K562 (cell line): ENCODE results near the gene MORF4L1. TPM values are rescaled to one million over a fixed set of nuclear protein-coding genes. Genes with fewer than 3 reads are reported as not detected.

Experiments used
- ARID3B ChIP-seq: fragments of 250-450 bp; sonication (Bioruptor Pico); IDR thresholded peaks from 2 replicates; pipeline ENCODE4 v1.4.0; 2020; ENCODE audit warnings: borderline replicate concordance
- DNMT1 ChIP-seq: fragments of 450-650 bp; IDR thresholded peaks from 2 replicates; pipeline ENCODE4 v1.6.1; 2016; ENCODE audit warnings: antibody characterized with exemption, mild to moderate bottlenecking
- FOSL1 ChIP-seq: fragments of 200-800 bp; sonication (Bioruptor generic); conservative IDR thresholded peaks from 2 replicates; pipeline ENCODE4 v1.6.1; 2016; ENCODE audit warnings: missing genetic modification characterization, missing compliant biosample characterization
- NCOA1 ChIP-seq: fragments of 450-650 bp; IDR thresholded peaks from 2 replicates; pipeline ENCODE4 v1.6.1; 2016; ENCODE audit warnings: low read depth
- NCOR1 ChIP-seq: fragments of 450-650 bp; IDR thresholded peaks from 2 replicates; pipeline ENCODE4 v1.6.1; 2016; ENCODE audit warnings: mild to moderate bottlenecking, moderate library complexity
- RBM22 ChIP-seq: fragments of 200-400 bp; formaldehyde crosslinking; IDR thresholded peaks from 2 replicates; pipeline ENCODE4 v1.6.1; 2018; ENCODE audit warnings: low read length, low read depth; ENCODE audit not compliant: poor library complexity, severe bottlenecking
- REST ChIP-seq, 2 experiments: fragments of 450-650 bp; formaldehyde crosslinking in 1 of 2; IDR thresholded peaks; 2 replicates each; pipeline versions ENCODE4 v1.4.0 to v1.6.1; 2014 to 2020; ENCODE audit warnings: mild to moderate bottlenecking in 2 of 2, borderline replicate concordance in 1 of 2, low read depth in 1 of 2
- TARDBP ChIP-seq: fragments of 450-650 bp; IDR thresholded peaks from 2 replicates; pipeline ENCODE4 v1.6.1; 2016
- ZC3H4 ChIP-seq: sonication (generic); formaldehyde crosslinking; IDR thresholded peaks from 2 replicates; pipeline ENCODE4 v1.9.0; 2021; ENCODE audit warnings: missing genetic modification reagents, borderline replicate concordance
- ZNF766 ChIP-seq: fragments of 200-800 bp; sonication (Bioruptor generic); conservative IDR thresholded peaks from 2 replicates; pipeline ENCODE4 v1.6.1; 2016; ENCODE audit warnings: missing genetic modification characterization, missing compliant biosample characterization
- polyA plus RNA-seq, 8 experiments: library from polyadenylated mRNA; depleted of rRNA in 4 of 8; stranded (reverse) in 5 of 8; unstranded in 3 of 8; fragments of >200 nt; fragmentation: Nextera tagmentation in 2 of 8; fragmentation: Illumina TruSeq in 1 of 8; extraction: Ambion mirVana in 2 of 8; extraction: Trizol in 1 of 8; gene quantifications; 2 replicates each; pipeline versions ENCODE4 v1.2.1 to v1.2.3, GENCODE V29; 2011 to 2014; ENCODE audit warnings: inconsistent platforms in 1 of 8, missing spikeins in 1 of 8
- total RNA-seq, 7 experiments: library from RNA; depleted of rRNA in 6 of 7; stranded (reverse); fragments of >200 nt in 6 of 7; fragmentation: Illumina TruSeq in 2 of 7; extraction: Trizol in 2 of 7; gene quantifications; 2 replicates each; pipeline versions ENCODE4 v1.2.1 to v1.2.3, GENCODE V29; 2011 to 2021; ENCODE audit warnings: low replicate concordance in 1 of 7
- TF ChIP-seq, protein P1 (sequence below): sonication (generic); formaldehyde crosslinking; IDR thresholded peaks from 2 replicates; pipeline ENCODE4 v1.8.0; 2022; ENCODE audit warnings: mild to moderate bottlenecking, missing genetic modification reagents
- TF ChIP-seq, protein P2 (sequence below): fragments of 450-650 bp; IDR thresholded peaks from 2 replicates; pipeline ENCODE4 v1.6.1; 2018; ENCODE audit not compliant: partially characterized antibody

The MORF4L1 gene
- total and polyA plus RNA-seq, 9 of the 15 experiments (the other 6 are each of a cell fraction or from before 2014, with no cell fraction given): 127 to 615 (median 281) TPM

GRCh38 chr15:78854833-78855372 lies 17.8 kb upstream of the MORF4L1 start (continued):
- TF ChIP-seq ARID3B (CRISPR knock-in tag): no peak
- no peak for TF ChIP-seq REST (IDR thresholded peaks at IDR 0.05; ENCODE audit: borderline replicate concordance)
- no peak for TF ChIP-seq REST (CRISPR knock-in tag; IDR thresholded peaks at IDR 0.05; ENCODE audit: low read depth)
- no peak for TF ChIP-seq RBM22
- no peak for TF ChIP-seq TARDBP
- TF ChIP-seq, protein P1, sequence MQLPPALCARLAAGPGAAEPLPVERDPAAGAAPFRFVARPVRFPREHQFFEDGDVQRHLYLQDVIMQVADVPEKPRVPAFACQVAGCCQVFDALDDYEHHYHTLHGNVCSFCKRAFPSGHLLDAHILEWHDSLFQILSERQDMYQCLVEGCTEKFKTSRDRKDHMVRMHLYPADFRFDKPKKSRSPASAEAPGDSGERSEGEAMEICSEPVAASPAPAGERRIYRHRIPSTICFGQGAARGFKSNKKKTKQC: no peak
- no peak for TF ChIP-seq DNMT1
- TF ChIP-seq, protein P2, sequence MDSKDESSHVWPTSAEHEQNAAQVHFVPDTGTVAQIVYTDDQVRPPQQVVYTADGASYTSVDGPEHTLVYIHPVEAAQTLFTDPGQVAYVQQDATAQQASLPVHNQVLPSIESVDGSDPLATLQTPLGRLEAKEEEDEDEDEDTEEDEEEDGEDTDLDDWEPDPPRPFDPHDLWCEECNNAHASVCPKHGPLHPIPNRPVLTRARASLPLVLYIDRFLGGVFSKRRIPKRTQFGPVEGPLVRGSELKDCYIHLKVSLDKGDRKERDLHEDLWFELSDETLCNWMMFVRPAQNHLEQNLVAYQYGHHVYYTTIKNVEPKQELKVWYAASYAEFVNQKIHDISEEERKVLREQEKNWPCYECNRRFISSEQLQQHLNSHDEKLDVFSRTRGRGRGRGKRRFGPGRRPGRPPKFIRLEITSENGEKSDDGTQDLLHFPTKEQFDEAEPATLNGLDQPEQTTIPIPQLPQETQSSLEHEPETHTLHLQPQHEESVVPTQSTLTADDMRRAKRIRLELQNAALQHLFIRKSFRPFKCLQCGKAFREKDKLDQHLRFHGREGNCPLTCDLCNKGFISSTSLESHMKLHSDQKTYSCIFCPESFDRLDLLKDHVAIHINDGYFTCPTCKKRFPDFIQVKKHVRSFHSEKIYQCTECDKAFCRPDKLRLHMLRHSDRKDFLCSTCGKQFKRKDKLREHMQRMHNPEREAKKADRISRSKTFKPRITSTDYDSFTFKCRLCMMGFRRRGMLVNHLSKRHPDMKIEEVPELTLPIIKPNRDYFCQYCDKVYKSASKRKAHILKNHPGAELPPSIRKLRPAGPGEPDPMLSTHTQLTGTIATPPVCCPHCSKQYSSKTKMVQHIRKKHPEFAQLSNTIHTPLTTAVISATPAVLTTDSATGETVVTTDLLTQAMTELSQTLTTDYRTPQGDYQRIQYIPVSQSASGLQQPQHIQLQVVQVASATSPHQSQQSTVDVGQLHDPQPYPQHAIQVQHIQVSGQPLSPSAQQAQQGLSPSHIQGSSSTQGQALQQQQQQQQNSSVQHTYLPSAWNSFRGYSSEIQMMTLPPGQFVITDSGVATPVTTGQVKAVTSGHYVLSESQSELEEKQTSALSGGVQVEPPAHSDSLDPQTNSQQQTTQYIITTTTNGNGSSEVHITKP: no peak
- no peak for TF ChIP-seq ZNF766 (CRISPR knock-in tag)
- no peak for TF ChIP-seq NCOA1
- no peak for TF ChIP-seq FOSL1 (tag)
- no peak for TF ChIP-seq ZC3H4
- no peak for TF ChIP-seq NCOR1
